ENCODE data around the gene TTC16. TPM values are rescaled to one million over a fixed set of nuclear protein-coding genes. Genes with fewer than 3 reads are reported as not detected.

The TTC16 gene
- total and polyA plus RNA-seq, 4 donors: 1.5 to 5.6 (median 2.7) TPM

DNA sequence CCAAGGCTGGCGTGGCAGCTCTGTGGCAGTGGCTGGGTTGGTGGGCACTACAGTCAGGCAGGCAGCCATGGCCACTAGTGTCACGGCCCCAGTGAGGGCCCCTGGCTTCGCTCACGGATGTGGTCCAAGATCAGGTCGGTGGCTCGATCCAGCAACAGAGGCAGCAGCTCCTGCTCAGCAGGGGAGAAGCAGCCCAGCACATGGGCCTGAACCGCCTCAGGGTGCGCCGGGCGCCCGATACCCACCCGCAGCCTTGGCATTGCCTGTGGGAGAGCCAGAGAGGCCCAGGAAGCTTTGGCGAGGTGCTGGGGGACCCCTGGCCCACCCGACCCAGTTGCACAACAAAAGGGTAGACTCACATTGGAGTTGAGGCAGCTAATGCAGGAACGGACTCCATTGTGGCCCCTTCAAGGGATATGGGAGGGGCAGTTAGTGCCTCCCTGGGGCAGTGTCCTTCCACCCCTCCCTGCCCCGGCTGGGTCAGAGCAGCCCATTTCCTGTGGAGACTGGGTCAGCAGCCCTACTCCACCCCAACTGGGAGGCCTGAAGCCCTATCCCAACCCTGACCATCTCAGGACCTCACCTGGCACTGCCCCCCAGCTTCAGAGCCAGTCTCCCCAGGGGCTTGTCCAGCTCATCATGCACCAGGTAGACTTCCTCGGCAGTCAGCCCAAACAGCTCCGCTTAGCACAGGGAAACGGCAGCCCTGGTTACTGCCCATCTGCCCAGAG is 1.7 kb upstream of the TTC16 start:
- Histone ChIP-seq H3K27ac (ENCODE audit: low read depth in 1 of 2, low read length in 1 of 2) (no peak overlapping the region), H3K4me3 (no peak overlapping the region), H3K9ac (ENCODE audit: insufficient read depth in 1 of 2, low read length in 2 of 2) (no peak overlapping the region), H3K27me3 (ENCODE audit: control insufficient read depth in 3 of 3, insufficient read depth in 3 of 3, low read length in 2 of 3) (no peaks in the 10 kb centered on the region), H3K4me1 (ENCODE audit: control insufficient read depth in 5 of 5, insufficient read depth in 5 of 5, low read length in 5 of 5) (peaks cover 0 to 10% (median 0%) of the 10 kb centered on the region in 5 donors), H3K36me3 (ENCODE audit: control insufficient read depth in 4 of 4, insufficient read depth in 4 of 4, low read length in 4 of 4) (peaks cover 0 to 6% (median 0%) of the 10 kb centered on the region in 4 donors), H3K9me3 (ENCODE audit: control insufficient read depth in 4 of 4, insufficient read depth in 3 of 4, low read length in 3 of 4) (no peaks in the 10 kb centered on the region)
- TF ChIP-seq, protein P1, sequence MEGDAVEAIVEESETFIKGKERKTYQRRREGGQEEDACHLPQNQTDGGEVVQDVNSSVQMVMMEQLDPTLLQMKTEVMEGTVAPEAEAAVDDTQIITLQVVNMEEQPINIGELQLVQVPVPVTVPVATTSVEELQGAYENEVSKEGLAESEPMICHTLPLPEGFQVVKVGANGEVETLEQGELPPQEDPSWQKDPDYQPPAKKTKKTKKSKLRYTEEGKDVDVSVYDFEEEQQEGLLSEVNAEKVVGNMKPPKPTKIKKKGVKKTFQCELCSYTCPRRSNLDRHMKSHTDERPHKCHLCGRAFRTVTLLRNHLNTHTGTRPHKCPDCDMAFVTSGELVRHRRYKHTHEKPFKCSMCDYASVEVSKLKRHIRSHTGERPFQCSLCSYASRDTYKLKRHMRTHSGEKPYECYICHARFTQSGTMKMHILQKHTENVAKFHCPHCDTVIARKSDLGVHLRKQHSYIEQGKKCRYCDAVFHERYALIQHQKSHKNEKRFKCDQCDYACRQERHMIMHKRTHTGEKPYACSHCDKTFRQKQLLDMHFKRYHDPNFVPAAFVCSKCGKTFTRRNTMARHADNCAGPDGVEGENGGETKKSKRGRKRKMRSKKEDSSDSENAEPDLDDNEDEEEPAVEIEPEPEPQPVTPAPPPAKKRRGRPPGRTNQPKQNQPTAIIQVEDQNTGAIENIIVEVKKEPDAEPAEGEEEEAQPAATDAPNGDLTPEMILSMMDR (IDR thresholded peaks at IDR 0.05; ENCODE audit: control extremely low read depth, extremely low read depth): no peak
- no peak for ATAC-seq (ENCODE audit: insufficient read depth, low FRiP score)
- no peak for DNase-seq
- 78 to 79% methylated on average over 18 to 19 of the region's 19 CpGs for WGBS, 2 donors

DNA sequence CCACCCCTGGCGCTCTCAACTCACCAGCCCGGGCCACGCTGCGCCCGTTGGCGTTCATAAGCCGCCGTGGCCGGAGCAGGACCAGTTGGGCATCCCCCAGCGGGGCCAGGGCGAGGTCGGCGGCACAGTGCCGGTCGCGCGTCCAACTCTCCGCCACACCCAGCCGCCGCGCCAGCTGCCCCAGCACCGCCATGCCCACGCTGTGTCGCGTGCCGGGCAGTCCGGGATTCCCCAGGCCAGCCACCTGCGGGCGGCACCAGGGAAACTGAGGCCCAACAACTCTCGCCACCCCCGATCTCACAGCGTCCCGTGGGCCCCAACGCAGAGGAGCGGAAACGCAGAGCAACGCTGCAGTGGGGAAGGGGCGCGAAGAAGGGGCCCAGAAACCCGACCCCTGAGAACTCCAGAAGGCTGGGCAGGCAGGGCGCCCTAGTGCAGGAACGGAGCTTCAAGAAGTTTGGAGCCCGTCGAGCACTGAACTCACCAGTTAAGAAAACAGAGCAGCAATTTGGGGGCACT is 869 bp upstream of the TTC16 start:
- Histone ChIP-seq H3K27ac (ENCODE audit: low read depth in 1 of 2, low read length in 1 of 2) (peak overlapping the region; percentile 60 to 74), H3K9ac (ENCODE audit: insufficient read depth in 1 of 2, low read length in 2 of 2) (peak overlapping the region; percentile 51 to 62), H3K4me1 (ENCODE audit: control insufficient read depth in 5 of 5, insufficient read depth in 5 of 5, low read length in 5 of 5) (peaks cover 0 to 10% (median 0%) of the 10 kb centered on the region in 5 donors), H3K36me3 (ENCODE audit: control insufficient read depth in 4 of 4, insufficient read depth in 4 of 4, low read length in 4 of 4) (peaks cover 0 to 6% (median 0%) of the 10 kb centered on the region in 4 donors), H3K27me3 (ENCODE audit: control insufficient read depth in 3 of 3, insufficient read depth in 3 of 3, low read length in 2 of 3) (no peaks in the 10 kb centered on the region), H3K4me3 (peak overlapping the region; percentile 74), H3K9me3 (ENCODE audit: control insufficient read depth in 4 of 4, insufficient read depth in 3 of 4, low read length in 3 of 4) (no peaks in the 10 kb centered on the region)
- 0 to 1% methylated on average over 41 to 44 of the region's 44 CpGs for WGBS, 2 donors
- DNase-seq (no peak), ATAC-seq (ENCODE audit: insufficient read depth, low FRiP score) (peak; percentile 5)
- TF ChIP-seq, protein P1 (IDR thresholded peaks at IDR 0.05; ENCODE audit: control extremely low read depth, extremely low read depth): no peak

DNA sequence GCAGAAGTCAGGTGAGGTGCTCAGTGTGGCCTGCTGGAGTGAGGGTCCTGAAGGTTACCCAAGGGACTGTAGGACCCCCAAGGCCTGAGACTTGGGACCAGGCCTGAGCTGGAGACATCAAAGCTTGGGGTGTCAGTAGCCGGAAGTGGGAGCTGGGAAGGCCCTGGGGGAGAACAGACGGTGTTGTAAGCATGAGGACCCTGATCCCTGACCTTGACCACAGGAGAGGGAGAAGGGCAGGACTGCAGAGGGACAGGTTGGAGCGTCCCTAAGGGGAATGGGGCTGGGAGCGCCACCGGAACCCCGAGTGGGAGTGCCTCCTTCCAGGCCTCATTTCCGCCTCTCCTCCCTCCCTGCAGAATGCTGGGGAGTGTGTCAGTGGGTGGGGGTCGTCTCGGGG is 533 bp downstream of the TTC16 start:
- H3K27me3 ChIP-seq (ENCODE audit: control insufficient read depth in 3 of 3, insufficient read depth in 3 of 3, low read length in 2 of 3): no peaks in the 10 kb centered on the region
- TF ChIP-seq, protein P1 (IDR thresholded peaks at IDR 0.05; ENCODE audit: control extremely low read depth, extremely low read depth): no peak
- peaks cover 0 to 6% (median 0%) of the 10 kb centered on the region in 4 donors for H3K36me3 ChIP-seq (ENCODE audit: control insufficient read depth in 4 of 4, insufficient read depth in 4 of 4, low read length in 4 of 4)
- H3K9ac ChIP-seq (ENCODE audit: insufficient read depth in 1 of 2, low read length in 2 of 2): peak overlapping the region in 1 of 2 donors; percentile 79
- H3K4me3 ChIP-seq: no peak overlapping the region
- peaks cover 0 to 10% (median 0%) of the 10 kb centered on the region in 5 donors for H3K4me1 ChIP-seq (ENCODE audit: control insufficient read depth in 5 of 5, insufficient read depth in 5 of 5, low read length in 5 of 5)
- no peaks in the 10 kb centered on the region for H3K9me3 ChIP-seq (ENCODE audit: control insufficient read depth in 4 of 4, insufficient read depth in 3 of 4, low read length in 3 of 4)
- WGBS, 2 donors: 85 to 90% methylated on average over 9 of the region's 9 CpGs
- no peak for DNase-seq
- H3K27ac ChIP-seq (ENCODE audit: low read depth in 1 of 2, low read length in 1 of 2): no peak overlapping the region
- ATAC-seq (ENCODE audit: insufficient read depth, low FRiP score): no peak
